Uterus (tissue), 2 donors: ENCODE data around the gene ARMC5.

Experiments used
- POLR2A ChIP-seq, 2 donors: fragments of 450-650 bp; IDR thresholded peaks; one replicate each; pipeline ENCODE4 v1.6.1; 2016; ENCODE audit warnings: antibody characterized with exemption in 2 of 2, mild to moderate bottlenecking in 1 of 2, moderate library complexity in 1 of 2
- TF ChIP-seq, protein P1 (sequence below), 4 experiments: fragments of 200-600 bp in 2 of 4; fragments of 450-650 bp in 2 of 4; sonication (generic) in 2 of 4; IDR thresholded peaks; one replicate each; pipeline ENCODE4 v1.5.1; 2016 to 2019; ENCODE audit warnings: antibody characterized with exemption in 4 of 4, mild to moderate bottlenecking in 2 of 4, moderate library complexity in 1 of 4

DNA sequence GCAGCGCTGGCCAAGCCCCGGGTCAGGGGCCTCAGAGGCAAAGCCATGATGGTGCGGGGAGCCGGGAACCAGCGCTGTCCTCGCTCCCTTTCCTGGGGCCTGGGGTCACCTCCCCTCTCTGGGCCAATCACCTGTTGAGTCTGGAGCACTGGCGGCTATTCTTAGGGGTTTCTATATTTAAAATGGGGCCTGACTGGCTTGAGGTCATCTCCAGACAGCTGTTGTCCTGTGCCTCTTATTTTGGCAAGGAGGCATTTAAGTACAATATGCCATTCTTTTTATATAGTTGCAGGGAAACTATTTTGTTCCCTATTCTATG lies 31.1 kb upstream of the ARMC5 start, which contains the start of gene COX6A2:
- TF ChIP-seq POLR2A (IDR thresholded peaks at IDR 0.05) = no peak
- TF ChIP-seq, protein P1, sequence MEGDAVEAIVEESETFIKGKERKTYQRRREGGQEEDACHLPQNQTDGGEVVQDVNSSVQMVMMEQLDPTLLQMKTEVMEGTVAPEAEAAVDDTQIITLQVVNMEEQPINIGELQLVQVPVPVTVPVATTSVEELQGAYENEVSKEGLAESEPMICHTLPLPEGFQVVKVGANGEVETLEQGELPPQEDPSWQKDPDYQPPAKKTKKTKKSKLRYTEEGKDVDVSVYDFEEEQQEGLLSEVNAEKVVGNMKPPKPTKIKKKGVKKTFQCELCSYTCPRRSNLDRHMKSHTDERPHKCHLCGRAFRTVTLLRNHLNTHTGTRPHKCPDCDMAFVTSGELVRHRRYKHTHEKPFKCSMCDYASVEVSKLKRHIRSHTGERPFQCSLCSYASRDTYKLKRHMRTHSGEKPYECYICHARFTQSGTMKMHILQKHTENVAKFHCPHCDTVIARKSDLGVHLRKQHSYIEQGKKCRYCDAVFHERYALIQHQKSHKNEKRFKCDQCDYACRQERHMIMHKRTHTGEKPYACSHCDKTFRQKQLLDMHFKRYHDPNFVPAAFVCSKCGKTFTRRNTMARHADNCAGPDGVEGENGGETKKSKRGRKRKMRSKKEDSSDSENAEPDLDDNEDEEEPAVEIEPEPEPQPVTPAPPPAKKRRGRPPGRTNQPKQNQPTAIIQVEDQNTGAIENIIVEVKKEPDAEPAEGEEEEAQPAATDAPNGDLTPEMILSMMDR (IDR thresholded peaks at IDR 0.05) = no peak
